Measurements from ENCODE around the gene CDC42BPB.
"Not testable (repeated sequence)": the region's sequence is repeated elsewhere in the genome, so short reads cannot be mapped to it uniquely, and the experiment has no call there.

CDC42BPB gene

DNA sequence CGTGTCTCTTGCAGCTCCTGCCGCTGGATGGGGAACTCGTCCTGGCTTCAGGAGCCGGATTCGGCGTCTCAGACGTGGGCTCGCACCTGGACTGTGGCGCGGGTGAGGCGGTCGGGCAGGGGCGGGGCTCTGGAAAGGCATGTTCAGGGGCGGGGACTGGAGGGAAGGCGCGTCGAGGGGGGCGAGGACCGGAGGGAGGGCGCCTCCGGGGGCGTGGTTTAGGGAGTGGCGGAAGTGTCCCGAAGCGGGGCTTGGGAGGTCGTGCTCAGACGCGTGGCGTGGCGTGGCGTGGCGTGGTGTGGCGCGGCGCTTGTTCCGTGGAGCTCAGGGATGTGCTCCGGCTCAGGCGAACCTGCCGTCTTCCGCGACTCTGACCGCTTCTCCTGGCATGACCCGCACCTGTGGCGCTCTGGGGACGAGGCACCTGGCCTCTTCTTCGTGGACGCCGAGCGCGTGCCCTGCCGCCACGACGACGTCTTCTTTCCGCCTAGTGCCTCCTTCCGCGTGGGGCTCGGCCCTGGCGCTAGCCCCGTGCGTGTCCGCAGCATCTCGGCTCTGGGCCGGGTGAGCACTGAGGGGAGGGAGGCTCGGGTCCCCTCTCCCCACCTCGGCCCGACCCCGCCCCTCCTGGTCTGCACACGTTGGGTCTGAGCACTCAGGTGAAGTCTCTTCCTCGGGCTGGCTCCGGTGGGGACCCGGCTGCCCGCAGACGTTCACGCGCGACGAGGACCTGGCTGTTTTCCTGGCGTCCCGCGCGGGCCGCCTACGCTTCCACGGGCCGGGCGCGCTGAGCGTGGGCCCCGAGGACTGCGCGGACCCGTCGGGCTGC lies 128.7 kb downstream of the CDC42BPB start:
- peak; percentile 62 for DNase-seq (ENCODE audit: low read depth)

DNA sequence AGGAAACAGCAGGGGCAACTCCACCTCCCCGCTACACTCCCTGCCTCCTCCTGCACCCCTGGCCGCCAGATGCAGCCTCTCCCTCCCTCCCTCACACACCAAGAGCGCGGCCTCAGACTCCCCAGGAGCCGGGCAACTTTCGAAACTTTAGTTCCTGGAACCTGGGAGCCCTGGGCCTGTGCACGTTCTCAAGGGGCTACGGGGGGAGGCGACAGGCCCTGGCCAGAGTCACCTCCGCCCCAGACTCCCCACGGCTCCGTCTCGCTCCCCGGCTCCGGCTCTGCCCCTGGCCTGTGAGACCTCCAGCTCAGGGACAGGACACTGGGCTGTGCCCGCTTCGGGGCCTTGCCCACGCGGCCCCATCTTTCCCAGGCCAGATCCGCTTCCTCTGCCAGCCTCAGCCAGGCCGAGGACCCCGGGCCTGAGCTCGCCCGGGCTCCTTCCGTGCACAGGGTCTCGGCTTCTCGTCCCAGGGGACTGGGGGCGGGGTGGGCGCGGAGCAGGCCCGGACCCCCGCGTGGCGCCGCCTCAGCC lies 129.4 kb downstream of the CDC42BPB start:
- no peak for DNase-seq (ENCODE audit: low read depth)

DNA sequence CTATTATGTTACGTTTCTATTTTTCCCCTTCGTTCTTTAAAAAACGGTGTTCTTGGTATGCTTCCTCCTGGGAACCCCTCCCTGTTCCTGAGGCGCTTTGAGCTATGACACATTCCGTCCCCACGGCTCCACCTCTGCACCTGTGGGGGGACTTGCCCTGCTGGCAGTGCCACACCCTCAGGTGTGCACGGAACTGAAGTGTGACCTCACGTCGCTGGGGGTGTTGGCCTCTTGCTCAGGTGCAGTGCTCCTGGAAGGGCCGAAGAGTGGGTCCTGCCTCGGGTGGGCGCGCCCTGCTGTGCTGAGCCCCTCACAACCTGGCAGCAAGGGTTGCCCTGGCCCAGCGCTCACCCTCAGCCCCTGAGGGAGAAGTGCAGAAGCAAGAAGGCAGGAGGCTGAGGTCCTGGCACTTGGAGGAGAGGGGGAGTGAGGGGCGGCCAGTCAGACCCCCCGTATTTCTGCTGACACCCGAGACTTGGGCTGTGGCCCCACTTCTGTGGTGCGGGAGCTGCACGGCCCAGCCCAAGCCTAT lies 129.9 kb downstream of the CDC42BPB start:
- no peak for DNase-seq (ENCODE audit: low read depth)

DNA sequence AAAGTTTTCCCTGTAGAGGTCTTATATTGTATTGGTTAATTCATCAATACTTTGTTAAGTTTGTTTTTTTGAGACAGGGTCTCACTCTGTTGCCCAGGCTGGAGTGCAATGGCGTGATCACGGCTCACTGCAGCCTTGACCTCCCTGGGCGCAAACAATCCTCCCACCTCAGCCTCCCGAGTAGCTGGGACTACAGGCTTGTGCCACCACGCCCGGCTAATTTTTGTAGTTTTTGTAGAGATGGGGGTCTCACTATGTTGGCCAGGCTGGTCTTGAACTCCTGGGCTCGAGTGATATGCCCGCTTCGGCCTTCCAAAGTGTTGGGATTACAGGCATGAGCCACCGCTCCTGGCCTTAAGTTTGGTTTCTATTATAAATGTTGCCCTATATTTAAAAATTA lies 130.5 kb downstream of the CDC42BPB start:
- DNase-seq (ENCODE audit: low read depth) = not testable (repeated sequence)

DNA sequence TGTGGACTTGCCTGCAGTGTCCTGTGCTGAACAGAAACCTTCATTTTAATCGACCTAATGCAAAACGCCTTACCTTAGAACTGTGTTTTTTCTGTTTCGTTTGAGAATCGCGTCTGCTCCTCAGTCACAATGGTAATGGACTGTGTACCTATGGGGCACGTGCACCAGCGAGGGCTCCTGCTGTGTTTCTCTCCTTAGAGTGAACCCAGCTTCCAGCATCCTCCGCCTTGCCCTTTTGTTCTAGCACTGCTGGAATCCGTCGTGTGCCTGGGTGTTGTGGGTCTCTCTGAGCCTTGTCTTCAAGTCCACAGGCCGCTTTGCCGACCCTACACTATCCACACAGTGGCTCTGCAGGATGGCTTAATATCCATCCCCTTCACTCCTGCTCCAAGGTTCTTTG lies 131.2 kb downstream of the CDC42BPB start:
- DNase-seq (ENCODE audit: low read depth) = no peak

DNA sequence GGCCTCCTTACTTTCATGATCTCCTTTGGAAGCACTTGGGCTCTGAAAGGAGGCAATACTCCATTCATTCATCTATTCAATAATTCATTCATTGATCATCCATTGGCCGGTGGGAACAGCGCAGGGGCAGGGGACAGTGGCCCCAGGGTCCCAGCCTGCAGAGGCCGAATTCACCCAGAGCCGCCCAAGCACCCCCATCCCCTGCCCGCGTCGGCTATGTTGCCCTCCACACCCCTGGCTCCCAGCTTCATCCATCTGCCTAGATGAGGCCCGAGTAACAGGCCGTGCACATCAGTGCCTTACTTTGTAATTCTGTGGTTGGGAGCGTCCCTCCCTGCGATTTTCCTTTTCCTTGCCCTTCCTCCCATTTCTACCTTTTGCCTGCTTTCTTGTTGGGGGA lies 131.7 kb downstream of the CDC42BPB start:
- no peak for DNase-seq (ENCODE audit: low read depth)

DNA sequence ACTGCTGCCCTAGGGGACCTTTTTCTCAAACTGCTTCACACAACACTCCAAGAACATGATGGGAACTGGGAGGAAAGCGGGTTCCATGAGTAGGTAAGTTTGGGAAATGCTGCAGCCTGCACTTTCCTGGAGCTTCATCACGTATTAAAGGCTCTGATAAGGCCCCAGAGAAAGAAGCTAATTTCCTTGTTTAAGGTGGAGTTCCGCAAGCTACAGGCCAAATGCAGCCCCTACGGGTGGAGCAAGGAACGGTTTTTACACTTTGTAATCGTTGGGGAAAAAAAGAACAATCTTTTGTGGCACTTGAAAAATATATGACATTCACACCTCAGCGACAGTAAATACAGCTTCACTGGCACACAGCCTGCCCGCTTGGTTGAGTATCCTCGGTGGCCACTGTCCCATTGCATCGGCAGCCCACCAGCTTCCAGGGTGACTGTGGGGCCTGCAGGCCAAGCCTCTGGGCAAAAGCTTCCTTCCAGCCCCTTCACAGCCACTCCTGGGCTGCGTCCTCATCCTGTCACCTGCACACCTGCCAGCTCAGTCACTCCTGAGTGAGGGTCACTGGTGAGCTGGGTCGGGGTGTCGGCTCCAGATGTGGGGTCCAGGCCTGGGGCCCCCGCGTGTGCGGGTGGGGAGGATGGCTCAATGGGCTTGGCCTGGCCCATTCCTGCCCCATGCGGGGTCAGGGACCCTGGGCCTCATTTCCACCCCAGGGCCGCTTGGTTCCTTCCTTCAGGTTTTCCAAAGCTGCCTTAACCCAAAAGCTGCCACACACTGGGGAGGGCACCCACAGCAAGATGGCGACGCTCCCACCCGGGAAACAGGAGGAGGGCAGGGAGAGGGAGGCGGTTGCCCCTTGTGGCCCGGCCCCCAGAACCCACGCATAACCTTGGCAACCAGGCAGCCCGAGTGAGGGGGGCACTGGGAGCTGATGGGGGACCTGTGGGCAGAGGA lies 132.4 kb downstream of the CDC42BPB start:
- DNase-seq (ENCODE audit: low read depth) = no peak

DNA sequence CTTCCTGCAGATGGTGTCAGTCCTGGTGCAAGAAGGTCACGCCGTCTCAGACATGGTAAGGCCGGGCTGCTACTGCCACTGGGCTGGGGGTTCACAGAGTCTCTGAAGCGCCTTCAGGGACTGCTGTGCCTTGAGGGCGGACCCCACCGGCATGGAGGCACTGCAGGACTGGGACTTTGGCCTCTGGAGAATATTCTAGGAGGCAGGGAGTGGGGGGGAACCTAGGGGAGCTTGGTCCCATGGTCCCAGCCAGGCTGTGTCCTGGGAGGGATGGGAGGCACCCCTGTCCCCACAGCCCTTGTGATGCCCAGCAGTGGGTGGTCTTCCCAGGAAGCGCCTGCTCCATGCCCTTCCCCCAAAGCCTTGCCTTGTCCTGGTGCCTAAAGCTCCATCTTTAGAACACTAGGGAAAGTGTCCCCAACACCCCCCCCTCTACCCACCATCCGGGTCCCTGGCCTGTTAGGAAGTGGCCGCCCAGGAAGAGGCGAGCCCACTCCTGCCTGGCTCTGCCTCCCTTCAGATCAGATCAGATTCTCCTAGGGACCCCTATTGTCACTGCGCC lies 133.3 kb downstream of the CDC42BPB start:
- no peak for DNase-seq (ENCODE audit: low read depth)

DNA sequence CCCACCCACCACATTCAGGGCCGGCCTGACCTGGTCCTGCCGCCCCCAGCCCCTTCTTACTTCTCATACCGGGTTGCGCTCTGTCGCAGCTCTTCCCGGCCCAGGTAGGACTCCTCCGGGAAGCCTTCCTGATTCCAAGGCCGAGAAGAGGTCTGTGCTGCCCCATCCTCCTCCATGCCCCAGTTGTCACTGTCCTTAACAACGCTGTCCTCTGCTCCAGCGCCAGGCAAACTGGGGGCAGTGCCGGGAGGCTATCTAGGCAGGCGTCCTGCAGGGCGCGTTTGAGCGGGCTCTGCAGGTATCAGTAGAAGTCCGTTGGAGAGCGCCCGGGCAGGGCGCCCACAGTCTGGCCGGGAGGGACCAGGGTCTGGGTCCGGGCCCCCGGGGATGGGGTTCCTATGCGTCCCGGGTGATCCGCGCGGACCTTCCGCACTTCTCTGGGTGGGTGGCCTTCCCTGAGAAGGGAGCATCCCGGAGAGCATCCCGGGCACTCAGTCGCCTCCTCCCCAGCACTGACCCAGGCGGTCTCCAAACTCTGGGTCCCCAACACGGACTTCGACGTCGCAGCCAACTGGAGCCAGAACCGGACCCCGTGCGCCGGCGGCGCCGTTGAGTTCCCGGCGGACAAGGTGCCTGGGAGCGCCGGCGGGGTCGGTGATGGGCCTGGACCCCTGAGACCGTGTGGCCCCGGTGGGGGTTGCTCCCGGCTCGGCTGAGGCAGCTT lies 134.0 kb downstream of the CDC42BPB start:
- no peak for DNase-seq (ENCODE audit: low read depth)

DNA sequence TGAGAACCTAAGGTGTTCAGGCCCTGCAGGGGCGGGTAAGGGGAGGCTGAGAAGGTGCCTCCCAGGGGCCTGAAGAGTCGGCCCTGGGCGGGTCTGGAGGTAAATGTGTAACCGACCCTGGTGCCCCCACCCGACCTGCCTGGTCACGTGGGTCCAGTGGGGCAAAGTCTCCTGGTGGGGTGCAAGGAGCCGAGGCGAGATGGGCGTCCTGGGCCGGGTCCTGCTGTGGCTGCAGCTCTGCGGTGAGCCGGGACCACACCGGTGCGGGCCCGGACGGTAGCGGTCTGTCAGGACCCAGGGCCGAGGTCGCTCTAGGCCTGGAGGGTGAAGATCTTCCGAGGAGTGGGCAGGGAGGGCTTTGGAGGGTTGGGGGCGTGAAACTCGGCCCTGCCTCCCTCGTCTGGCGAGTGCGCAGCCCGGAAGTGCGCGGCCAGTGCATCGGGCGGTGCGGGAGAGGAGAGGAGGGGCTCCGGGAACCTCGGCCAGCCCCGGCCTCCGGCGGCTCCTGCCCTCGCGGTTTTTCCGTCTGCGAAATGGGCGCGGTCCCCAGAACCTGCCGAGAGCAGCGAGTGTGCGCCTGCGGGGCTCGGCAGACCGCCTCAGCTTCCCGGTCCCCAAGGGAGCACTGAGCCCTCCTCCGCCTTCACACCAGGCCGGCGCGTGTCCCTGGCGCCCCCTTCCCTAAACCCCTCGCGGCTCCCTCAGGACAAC lies 134.7 kb downstream of the CDC42BPB start, which contains the start of gene AMN:
TSS of gene AMN (plus strand) at position 174 of the 711 bp plus-strand sequence. CDS start at position 200, 26 bp downstream.
- no peak for DNase-seq (ENCODE audit: low read depth)

DNA sequence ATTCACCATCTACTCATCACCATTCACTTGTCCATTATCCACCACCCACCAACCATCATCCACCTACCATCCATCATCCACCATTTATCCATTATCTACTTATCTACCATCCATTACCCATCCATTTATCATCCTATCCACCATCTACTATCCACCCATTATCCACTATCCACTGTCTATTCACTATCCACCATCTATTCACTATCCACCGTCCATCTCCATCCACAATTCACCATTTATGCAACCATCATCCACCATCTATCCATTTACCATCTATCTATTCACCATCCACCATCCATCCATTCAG lies 136.4 kb downstream of the CDC42BPB start:
- DNase-seq (ENCODE audit: low read depth) = no peak

DNA sequence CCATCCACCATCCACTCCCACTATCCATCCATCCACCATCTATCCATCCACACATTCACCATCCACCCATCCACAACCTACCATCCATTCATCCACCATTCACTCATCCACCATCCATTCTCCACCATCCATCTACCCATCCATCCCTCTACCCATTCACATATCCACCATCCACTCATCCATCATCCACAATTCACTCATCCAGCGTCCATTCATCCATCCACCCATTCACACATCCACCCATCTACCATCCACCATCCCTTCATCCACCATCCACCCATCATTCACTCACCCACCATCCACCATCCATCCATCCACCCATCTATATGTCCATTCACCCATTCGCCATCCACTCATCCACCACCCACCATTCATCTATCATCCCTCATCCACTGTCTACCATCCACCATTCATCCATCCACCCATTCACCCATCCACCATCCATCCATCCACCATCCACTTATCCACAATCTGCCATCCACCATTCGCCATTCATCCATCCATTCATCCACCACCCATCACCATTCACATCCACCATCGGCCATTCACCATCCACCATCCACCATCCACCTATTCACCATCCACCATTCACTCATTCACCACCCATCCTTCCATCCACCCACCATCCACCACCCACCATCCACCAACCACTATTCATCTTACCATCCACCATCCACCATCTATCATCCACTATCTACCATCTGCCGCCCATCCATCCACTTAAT lies 136.9 kb downstream of the CDC42BPB start:
- no peak for DNase-seq (ENCODE audit: low read depth)

DNA sequence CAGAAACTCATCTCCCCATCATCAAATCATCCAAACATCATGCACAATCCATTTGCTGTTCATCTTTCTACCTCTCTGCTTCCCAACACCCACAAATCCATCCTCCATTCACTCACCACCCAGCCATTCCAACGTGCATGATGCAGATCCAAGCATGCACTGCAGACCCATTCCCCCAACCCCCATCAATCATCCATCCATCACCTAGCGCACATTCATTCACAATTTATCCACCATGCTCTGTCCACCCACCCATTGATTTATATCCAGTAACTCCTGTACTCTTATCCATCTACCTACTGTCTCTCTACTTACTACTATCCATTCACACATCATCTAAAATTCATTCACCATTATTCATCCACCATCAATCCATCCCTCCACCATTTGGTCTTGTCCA lies 138.9 kb downstream of the CDC42BPB start:
- no peak for DNase-seq (ENCODE audit: low read depth)

DNA sequence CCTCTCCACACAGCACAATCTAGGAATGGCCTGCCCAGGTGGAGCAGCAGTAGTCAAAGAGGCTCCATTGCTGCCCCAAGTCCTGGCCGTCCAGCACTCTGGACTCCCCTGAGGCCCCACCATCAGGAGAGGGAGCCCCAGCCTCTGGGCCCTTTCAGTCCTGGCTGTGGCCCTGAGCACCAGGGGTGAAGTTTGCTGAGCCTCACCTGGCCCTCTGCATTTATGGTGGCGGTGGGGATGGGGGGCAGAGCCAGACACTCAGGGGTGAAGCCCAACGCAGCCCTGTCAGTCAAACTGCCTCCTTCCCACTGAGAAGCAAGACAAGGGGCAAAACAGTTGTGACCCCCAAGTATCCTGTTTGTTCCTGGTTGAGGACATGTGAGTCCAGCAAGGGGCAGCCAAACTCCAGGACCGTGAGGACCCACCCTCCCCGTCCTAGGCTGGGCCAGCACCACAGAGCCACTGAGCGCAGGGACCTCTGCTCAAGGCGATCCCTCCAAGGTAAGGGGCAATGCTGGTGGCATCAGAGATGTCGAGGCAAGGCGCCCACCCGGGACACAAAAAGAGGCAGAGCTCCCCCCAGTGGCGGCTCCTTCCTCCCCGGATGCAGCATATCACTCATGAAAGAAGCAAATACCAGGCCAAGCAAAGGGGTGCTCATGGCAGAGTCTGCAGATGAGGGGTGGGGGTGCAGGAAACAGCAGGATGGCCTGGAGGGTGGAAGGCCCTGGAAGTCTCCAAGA lies 139.7 kb downstream of the CDC42BPB start:
- DNase-seq (ENCODE audit: low read depth) = peak; percentile 38

DNA sequence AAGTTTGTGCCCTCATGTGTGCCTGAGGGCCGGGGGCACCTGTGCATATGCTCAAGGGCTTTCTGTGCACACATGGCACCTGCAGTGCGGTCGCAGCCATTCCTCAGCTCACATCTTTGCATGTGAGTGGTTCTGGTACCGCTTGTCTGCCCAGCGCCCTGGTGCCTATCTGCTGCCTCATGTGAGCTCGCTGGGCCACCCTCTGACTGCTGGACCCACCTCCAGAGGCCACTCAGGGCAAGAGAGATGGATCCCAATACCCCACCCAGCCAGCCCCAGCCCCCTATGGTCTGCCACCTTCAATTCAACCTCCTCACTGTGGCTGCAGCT lies 140.3 kb downstream of the CDC42BPB start:
- DNase-seq (ENCODE audit: low read depth) = no peak

DNA sequence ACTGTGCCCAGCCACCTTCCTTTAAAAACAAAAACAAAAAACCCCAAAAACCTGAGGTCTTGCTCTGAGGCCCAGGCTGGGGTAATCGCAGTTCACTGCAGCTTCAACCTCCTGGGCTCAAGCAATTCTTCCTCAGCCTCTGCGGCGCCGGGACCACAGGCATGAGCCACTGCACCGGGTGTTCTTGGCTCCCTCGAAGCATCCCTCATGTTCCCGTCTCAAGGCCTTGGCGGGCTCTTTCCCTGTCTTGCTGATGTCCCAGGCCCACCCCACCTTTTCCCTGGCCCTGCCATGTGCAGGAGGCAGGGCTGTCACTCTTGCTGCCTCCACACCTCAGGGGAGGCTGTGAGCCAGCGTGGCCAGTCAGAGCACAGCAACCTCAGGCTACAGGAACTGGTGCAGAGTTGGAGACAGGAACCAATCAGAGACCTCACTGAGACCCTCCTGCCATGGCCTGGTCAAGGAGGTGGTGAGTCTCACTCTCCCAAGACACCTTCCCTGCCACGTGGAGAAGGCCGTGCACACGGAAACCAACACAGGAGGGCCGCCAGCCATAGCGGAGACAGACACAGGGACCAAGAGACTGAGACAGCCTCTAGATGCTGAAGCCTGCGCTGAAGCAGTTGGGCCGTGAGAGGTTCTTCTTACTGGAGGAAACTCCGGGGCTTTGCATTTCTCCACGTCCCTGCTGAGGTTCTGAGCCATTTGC lies 140.8 kb downstream of the CDC42BPB start:
- no peak for DNase-seq (ENCODE audit: low read depth)

DNA sequence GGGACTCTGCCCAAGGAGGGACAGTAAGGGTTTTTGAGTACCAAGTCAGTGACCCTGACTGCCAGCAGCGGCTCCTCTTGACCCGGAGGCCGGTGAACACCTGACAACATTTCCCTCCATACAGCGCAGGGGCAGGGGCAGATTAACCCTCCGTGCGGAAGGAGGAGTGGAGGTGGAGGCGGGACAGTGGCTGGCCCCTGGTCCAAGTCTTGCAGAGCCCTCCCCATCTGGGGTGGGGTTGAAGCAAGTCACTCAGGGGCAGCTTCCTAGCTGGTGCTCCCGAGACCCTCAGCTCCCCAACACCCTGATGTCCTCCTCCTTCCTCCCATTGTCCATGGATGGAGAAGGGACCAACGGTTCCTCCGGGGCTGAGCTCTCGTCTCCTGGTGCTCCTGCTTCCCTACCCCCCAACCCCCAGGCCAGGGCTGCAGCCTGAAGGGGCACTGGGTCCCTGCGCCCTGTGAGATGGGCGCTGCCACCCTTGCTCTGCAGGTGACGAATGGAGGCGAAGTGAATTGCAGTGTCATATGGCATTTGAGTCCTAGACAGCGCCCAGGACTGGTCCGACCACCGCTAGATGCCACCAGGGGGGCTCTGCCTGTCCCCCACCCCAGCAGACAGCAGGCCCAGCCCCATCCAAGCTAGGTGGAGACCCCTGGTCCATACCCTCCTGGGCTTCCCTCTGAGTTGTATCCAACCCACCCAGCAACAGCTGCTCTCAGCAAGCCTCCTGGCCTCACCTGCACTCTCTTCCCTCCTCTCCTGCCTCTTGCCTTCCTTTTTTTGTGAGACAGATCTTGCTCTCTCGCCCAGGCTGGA lies 141.8 kb downstream of the CDC42BPB start:
- DNase-seq (ENCODE audit: low read depth) = no peak
